DMS53 (cell line): ENCODE data around the gene KCTD5.

Experiments
- DNase-seq: peaks from one replicate; lab custom pipeline; 2025; lab: John Stamatoyannopoulos, UW

The KCTD5 gene

DNA sequence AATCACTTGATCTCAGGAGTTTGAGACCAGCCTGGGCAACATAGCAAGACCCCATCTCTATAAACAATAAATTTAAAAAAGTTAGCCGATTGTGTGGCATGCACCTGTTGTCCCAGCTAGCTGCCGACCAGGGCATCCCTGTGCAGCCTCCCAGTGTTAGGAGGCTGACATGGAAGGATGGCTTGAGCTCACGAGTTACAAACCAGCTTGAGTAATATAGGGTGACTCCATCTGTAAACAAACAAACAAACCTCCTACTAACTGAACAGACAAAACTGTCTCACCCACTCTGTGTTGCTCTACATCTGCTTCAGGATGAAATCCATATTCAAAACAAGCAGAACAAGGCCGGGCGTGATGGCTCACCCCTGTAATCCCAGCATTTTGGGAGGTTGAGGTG lies 44.6 kb downstream of the KCTD5 start:
- DNase-seq, result no peak

DNA sequence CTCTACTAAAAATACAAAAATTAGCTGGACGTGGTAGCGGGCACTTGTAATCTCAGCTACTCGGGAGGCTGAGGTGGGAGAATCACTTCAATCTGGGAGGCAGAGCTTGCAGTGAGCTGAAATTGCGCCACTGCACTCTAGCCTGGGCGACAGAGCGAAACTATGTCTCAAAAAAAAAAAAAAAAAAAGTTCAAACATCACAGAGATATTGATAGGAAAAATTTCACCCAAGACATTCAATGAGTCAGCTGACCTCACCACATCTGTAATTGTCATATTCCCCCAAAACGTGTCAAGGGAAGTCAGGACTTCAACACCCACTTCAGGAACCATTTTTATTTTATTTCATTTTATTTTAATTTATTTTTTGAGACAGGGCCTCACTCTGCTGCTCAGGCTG lies 45.7 kb downstream of the KCTD5 start:
- DNase-seq, result no peak

DNA sequence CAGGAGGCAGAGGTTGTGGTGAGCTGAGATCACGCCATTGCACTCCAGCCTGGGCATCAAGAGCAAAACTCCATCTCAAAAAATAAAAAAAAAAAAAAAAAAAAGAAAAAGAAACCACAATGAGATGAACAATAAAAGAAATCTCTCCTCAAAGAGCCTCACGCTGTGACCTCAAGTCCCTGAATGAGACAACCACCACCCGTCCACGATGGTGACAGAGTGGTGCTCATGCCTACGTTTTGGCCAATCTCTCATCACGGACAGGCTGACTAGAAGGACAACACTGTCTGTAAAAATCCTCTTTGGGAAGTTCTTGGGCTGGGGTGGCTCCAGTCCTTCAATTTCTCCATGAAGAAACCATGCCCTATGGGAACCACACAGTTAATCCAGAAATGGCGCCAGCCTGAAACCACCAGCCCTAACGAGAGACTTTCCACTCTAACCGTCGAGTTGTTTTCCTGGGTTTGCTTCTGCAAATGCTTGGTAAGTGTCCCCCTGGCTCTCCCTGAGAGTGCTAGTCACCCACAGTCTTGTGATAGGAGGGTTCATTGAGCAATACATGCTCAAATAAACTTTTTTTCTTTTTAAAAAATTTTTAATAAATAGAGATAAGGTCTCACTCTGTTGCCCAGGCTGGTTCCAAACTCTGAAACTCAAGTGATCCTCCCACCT lies 52.7 kb downstream of the KCTD5 start:
- no peak for DNase-seq

DNA sequence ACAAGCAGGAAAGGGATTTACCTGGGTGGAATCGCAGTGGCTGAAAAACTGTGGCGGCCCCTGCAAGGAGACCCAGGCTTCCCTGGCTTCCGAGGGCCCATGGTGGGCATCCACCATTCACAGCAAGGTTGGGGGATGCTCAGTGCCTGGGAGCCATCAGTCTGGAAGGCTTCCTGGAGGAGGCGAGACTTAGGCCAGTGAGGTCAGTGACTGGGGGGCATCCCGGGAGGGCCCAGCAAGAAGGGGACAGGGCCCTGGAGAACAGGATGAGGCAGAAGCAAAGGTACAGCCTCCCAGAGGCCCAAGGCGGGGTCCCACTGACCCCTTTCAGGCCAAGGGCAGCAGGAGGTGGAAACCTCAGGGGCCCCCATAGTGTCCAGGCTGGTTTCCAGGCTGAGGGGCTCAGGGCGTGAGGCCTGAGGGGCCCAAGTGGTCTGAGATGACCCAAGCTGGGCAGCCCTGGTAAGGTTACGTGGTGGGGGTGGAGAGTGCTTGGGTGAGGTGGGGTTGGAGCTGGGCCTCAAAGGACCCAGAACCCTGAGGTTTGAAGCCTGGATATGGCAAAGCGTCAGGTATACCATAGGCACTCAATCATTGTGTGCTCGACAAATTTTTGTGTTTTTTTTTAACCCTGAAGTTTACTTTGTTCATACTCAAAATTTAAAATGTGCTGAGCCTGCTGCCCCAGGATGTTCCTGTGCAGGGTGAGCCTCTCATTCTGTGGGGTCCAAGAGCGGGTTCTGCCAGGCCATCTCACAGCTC lies 54.3 kb downstream of the KCTD5 start:
- no peak for DNase-seq

DNA sequence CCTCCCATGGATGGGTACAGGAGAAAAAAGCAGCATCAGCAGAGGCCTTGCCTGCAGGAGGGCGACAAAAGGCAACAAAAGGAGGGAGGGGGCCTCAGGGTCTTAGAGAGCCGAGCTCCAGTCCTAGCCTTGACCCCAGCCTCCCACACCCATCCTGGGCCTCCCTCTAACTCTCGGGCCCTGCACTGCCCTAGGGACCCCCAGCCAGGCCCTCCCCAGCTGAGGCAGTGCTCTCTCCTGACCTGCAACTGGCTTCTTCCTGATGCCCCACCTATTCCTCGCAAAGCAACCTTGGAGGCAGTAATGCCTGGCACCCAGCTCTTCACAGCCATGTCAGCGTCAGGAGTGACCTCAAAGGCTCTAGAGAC lies 54.9 kb downstream of the KCTD5 start:
- no peak for DNase-seq

DNA sequence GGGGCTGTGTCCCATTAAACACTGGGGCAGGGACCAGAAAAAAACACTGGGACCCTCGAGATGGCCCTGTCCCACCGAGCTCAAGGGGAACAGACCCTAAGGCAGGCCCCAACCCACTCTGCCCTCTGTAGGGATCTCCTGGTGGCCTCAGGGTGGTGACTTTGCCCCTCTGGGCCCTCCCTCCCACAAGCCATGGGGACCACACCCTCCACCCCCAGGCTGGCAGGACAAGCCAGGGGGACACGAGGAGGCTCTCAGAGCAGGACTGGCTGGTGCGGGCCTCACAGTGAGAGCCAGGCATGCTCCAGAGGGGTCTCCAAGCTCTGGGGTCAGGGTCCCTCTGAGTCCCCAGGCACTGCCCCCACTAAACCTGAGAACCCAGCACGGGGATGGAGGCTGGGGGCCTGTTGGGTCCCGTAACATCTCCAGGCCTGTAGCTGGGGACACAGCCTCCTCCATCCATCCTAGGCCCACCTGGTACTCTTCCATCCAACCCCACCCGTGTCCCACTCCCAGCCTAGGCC lies 55.6 kb downstream of the KCTD5 start:
- no peak for DNase-seq

DNA sequence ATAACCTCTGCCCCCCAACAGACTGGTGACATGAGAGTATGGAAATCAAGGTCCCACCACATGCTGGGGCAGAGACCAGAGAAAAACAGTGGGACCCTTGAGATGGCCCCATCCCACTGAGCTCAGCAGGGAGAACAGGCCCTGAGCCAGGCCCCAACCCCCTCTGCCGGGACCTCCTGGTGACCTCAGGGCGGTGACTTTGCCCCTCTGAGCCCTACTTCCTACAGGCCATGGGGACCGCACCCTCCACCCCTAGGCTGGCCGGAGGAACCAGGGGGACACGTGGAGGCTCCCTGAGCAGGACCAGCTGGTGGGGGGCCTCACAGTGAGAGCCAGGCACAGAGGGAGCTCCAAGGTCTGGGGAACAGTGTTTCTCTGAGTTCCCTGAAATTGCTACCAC lies 56.3 kb downstream of the KCTD5 start:
- no peak for DNase-seq

DNA sequence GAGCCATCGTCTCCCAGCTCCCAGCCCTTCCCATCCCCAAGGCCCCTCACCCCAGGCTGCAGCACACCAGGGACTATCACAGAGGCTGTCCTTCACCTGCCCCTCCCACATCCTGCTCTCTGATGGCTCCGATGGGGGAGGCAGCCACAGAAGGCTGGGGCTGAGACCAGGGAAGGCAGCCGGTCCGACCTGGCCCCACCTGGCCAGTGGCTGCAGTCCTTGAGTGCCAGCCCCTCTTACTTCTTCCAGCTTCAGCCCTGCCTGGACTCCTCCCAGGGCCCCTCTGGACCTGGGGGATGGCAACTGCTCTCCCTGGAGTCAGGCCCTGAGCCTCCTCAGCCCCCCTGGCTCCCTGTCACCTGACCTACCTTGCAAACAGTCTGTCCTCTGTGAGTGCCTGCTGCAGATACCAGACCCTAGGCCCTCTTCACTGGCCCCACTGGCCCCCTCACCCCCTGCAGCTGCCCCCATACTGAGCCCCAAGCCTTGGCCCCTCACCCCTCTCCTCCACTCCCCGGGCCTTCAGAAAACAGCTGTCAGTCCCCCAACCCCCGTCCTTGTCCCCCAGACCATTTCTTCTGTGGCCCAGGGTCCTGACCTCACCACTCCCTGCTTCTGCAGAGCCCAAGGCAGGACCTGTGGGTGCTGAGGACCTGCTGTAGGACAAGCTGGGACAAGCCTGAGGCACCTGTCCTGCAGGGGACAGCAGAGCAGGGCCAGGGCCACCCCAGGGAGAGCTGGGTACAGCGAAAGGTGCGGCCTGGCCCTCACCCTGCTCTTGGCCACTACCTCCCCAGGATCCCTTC lies 57.5 kb downstream of the KCTD5 start:
- DNase-seq, result peak; percentile 37

DNA sequence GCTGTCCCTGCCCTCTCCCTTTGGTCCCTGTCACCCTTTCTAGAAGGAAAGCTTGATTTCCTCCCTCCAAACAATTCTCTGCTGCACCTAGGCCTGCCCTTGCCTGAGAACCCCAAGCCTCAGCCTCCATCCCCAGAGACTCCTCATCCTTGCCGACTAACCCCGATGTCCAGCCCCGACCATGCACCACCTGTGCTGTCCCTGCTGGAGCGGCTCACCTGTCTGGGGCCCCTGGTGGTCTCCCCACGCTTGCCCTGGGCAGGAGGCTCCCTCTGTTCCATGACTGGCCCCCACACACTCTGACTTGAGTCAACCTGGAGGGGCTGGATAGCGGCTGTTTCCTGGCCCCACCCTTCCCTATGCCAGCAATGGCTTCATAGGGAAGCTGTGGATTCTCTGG lies 58.2 kb downstream of the KCTD5 start:
- DNase-seq, result no peak

DNA sequence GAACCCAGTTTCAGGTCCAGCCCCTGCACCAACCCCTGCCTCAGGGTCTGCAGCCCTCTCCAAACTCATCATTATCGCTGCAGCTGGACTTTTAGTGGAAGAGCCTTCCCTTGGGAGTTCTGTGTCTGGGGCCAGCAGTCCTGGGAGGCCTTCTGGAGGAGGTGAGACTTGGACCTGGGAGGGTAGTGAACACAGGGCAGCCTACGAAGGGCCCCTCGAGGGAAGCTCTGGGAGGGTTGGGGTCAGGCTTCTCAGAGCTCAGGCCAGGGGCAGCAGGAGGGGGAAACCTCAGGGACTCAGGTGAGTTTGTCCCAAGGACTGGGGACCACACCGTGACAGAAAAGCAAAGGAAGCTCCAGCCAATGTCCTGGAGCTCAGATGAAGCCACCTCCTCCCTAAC lies 58.8 kb downstream of the KCTD5 start:
- DNase-seq, result no peak

DNA sequence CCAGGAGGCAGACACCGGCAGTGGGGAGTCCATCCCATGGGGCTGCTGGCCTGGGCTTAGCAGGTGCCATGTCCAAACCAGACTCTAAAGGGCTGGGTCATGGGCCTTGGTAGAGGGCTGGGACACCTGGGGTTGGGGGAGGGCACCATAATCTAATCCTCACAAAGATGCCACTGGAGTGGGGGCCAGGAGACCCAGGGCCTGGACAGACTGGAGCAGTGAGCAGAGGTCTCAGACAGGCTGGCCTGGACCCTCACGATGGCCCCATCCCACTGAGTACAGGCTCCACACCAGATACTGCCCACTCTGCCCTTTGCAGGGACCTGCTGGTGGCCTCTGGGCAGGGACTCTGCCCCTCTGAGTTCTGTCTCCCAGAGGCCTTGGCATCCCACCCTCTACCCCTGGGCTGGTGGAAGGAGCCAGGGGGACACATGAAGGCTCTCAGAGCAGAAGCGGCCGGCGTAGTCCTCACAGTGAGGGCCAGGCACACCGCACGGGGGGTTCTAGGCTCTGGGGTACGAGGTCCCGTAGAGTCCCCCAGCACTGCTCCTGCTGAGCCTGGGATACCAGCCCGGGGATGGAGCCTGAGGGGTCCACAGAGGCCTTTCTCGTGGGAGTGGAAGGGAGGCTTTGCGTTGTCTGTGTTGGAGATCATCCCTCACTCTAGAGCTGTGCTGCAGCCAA lies 60.1 kb downstream of the KCTD5 start:
- no peak for DNase-seq

DNA sequence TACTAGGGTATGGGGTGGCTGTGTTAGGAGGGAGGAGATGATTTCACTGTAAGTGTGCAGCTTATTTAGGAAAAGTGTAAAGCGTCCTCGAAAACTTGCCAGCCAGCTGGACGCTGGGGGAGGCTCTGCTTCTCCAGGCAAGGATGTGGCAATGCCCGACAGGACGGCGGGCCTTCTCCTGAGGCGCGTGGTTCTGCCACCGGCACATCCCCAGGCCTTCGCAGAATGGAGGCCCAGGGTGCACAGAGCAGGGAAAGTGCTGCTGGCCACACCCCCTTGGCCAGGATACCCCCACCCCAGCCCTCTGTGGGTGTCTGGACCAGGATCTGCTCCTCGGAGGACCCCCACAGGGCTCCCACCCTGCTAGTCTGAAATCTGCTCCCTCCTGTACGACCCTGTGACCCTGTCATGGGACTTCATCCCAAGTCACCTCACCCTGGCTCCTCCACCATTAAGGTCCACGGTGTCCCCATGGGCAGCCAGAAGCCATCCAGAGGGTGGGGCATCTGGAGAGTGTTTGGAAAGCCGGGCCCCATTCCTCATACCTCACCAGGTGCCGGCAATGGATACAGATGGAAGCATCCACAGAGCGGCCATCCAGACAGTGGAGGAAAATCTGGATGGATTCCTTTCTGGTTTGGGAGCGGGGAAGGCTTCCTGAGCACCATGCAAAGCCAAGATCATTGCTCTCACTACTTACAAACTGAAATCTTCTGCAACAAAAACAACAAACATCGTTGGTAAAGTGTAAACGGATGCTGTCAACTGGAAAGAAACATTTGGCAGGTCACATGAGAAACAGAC lies 60.9 kb downstream of the KCTD5 start:
- no peak for DNase-seq

DNA sequence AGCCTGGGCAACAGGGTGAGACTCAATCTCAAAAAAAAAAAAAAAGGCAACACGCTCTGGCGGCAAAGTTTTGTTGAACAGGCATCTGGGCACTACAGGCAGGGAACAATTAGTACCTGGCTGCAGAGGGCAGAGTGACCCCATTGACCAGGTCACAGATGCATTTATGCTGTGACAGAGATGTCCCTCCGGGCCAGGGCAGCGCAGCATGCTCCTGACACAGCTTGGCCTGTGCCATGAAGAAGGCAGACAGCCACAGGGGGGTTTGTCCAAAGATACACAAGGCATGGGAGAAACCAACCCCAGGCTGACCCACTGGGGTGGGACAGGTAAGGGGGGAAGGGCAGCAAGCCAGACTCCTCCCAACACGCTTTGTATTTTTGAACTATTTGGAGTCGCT lies 62.4 kb downstream of the KCTD5 start:
- no peak for DNase-seq

DNA sequence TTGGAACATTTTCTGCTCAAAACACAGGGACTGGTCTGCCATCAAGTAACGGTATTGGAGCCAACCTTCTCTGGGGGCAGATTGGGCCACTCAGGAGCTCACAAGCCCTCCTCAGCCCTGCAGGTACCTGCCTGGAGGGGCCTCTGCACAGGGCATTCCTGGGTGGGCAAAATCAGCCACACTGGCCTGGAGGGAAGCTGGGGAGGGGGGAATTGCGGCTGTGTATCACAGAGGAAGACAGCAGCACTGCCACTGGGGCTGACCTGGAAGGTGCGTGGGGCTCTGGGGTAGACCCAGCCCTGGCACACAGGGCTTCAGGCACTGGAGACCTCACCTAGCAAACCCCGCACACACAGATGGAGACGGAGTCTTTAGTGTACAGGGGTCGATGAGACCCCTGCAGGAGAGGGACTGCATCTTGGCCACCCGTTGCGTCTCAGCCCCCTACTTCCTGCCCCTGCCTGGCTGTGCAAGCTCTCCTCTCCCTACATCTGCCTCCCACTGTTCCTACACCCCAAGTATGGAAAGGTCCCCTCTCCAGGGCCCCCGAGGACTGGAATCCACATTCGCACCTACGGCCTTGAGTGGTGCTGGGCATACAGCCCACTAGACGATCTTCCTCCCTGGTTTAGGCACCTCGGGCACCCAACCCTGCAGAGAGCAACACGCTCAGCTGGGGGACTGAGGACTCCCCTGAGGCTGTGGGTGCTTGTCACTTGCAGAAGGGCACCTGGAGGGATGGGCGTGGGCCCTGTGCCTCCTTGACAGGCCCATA lies 63.0 kb downstream of the KCTD5 start:
- no peak for DNase-seq

DNA sequence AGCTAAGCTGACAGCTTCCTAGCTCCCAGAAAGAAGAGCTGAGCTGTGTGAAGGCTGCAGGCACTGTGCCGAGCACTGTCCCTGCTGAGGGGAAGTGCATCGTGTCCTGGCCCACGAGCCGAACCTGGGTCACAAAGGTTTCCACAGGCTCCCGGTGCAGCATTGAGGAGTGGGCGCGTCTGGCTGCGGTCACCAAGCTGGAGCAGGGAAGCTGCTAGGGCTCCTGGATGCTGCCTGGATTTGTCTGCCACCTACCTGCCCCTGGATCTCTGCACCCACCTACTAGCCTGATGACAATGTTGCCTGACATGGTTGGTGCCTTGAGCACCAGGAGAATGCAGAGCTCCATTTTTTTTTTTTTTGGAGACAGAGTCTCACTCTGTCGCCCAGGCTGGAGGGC lies 63.6 kb downstream of the KCTD5 start:
- DNase-seq, result no peak

DNA sequence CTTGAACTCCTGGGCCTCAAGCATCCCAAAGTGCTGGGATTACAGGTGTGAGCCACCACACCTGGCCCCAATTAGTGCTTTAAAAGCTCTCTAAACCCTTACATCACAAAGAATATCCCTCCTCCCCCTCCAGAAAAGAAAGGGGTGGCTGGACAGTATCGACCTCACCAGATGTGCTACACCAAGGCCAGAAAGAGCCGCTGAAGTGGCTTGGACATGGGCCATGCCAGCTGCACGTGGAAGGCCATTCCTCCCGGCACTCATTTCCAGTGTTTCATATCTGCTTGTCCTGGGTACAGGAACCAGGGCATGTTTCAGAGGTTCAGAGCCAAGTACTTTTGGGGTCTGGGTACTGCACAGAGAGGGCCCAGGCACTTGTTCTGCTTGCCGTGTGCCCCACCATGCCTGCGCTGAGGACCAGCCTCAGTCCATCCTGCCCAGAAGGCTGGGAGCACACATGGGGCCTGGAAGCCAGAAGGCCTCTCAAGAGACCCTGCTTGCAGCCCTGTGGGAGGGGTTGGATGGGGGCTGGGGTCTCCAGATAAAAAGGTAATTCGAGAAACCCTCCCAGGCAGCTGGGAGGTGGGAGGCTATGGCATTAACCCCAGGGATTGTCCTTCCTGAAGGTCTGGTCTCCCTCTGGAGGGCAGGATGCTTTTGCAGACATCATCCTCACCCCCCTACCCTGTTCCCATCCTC lies 66.6 kb downstream of the KCTD5 start:
- DNase-seq, result peak; percentile 52

DNA sequence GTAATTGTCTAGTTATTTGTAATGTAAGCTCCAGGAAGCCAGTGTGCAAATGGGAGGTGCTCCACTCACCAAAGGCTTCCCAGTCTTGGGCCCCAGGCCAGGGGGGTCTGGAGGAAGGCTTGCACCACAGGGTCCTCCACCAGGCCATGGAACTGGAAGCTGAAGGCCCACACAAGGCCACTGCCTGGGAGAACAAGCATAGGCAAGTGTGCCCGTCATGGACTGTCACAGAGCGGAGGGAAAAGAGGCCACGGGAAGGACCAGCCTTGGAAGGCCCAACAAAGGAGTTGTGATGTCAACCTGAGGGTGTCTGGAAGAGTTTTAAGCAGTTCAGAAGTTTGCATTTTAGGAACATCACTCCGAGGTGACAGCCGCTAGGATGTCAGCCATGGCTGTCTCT lies 67.2 kb downstream of the KCTD5 start:
- DNase-seq, result no peak

DNA sequence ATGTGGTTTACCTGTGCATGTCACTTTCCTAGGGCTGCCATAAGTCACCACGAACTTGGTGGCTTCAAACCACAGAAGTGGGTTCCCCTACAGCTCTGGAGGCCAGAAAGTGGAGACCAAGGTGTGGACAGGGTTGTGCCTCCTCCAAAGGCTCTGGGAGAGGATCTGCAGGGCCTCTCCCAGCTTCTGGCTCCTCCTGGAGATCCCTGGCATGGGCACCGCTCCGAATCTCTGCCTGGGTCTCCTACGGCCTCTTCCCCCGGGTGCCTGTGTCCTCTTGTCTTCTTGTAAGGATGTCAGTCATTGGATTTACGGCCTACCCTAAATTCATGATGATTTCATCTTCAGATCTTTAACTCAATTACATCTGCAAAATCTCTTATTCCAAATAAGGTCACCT lies 67.6 kb downstream of the KCTD5 start:
- DNase-seq, result no peak

DNA sequence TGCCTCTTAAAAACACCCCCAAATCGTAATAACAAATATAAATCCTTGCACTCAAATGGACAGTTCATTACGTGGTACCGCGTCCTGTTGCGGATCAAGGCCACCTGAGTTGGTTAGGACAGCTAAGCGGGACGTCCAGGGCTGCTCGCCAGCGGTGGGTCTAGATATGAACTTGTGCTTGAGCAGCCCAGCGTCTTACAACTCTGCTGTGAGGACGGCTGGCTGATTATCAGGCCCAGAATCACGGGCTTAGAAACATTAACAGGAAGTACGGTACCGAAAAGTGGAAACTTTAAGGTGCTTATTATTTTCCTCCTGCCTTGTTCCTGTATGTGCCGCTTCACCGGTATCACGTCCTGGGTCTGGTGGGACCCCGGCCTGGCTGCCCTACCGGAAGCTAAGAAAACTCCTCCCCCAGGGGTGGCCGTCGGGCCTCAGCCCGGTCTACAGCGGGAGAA lies 69.3 kb downstream of the KCTD5 start:
- peak; percentile 88 for DNase-seq
